AG04450 (cell line): ENCODE results near the gene ZP2. TPM values are rescaled to one million over a fixed set of nuclear protein-coding genes. Genes with fewer than 3 reads are reported as not detected.

Source experiments
- CTCF ChIA-PET: fragments of 300-600, 350-600 bp; formaldehyde crosslinking; extraction: SDS; loops from one replicate; lab custom pipeline; 2022; ENCODE audit warnings: antibody characterized with exemption, inconsistent platforms; lab: Charles Lee
- POLR2A ChIA-PET: fragments of 350-600 bp; formaldehyde crosslinking; extraction: SDS; loops from one replicate; lab custom pipeline; 2021; ENCODE audit warnings: antibody characterized with exemption, inconsistent platforms; lab: Yijun Ruan, JAX
- DNase-seq: peaks from one replicate; pipeline ENCODE4 v3.0.0-alpha.2; 2011; ENCODE audit warnings: low read depth, low spot score
- H3K27ac ChIP-seq: one replicate; pipeline ENCODE4 v1.5.1; 2012; ENCODE audit warnings: low read depth, low read length, control low read depth
- H3K27me3 ChIP-seq: one replicate; pipeline ENCODE4 v1.6.0; 2012; ENCODE audit warnings: low read length; ENCODE audit not compliant: control insufficient read depth, insufficient read depth
- H3K4me3 ChIP-seq: 2 replicates; pipeline ENCODE4 v1.5.1; 2011; ENCODE audit warnings: mild to moderate bottlenecking, low read depth, low read length, control low read depth
- H3K9me3 ChIP-seq: 2 replicates; pipeline ENCODE4 v1.5.1; 2012; ENCODE audit warnings: low read length; ENCODE audit not compliant: control insufficient read depth, insufficient read depth
- CTCF ChIP-seq: IDR thresholded peaks from 2 replicates; pipeline ENCODE4 v1.5.1; 2011; ENCODE audit warnings: low read depth, low read length, control low read depth, inconsistent platforms
- polyA plus RNA-seq: library from polyadenylated mRNA; depleted of rRNA; stranded (reverse); fragments of >200 nt; gene quantifications from 2 replicates; pipeline ENCODE4 v1.2.3, GENCODE V29; 2011

ZP2 gene
- polyA plus RNA-seq, 1 experiment = not detected

DNA sequence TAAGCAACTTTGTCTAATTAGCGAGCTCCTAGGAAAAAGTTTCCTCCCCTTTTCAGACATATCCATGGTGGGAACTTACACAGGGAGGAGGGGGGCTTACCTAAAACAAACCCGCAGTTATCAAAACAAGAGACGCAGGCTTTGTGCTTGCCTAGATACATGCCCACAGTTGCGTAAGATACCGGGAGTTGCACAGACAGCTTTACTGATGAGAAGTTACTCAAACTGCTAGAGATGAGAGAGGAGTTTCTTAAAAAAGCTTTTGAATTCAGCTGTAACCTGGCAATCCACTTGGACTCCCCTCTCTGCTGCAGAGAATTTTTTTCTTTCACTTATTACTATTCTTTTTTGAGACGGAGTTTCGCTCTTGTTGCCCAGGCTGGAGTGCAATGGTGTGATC lies 6.8 kb upstream of the ZP2 start:
- peaks cover 9% of the 10 kb centered on the region for H3K27me3 ChIP-seq
- no peak for DNase-seq
- H3K4me3 ChIP-seq = no peak overlapping the region
- no peak for TF ChIP-seq CTCF
- no peaks in the 10 kb centered on the region for H3K9me3 ChIP-seq
- no peak overlapping the region for H3K27ac ChIP-seq
- ChIA-PET POLR2A (no interaction called here), CTCF (no interaction called here)

GRCh38 chr16:21217121-21217520 lies 5.7 kb upstream of the ZP2 start:
- DNase-seq = no peak
- H3K9me3 ChIP-seq = no peaks in the 10 kb centered on the region
- H3K27me3 ChIP-seq = peaks cover 5% of the 10 kb centered on the region
- POLR2A ChIA-PET = no interaction called here
- H3K4me3 ChIP-seq = no peak overlapping the region
- CTCF ChIA-PET = no interaction called here
- no peak overlapping the region for H3K27ac ChIP-seq
- no peak for TF ChIP-seq CTCF

GRCh38 chr16:21214086-21214485 lies 2.7 kb upstream of the ZP2 start:
- no peak overlapping the region for H3K27ac ChIP-seq
- no peaks in the 10 kb centered on the region for H3K9me3 ChIP-seq
- POLR2A ChIA-PET = no interaction called here
- DNase-seq = no peak
- no peak for TF ChIP-seq CTCF
- H3K27me3 ChIP-seq = peaks cover 14% of the 10 kb centered on the region
- CTCF ChIA-PET = no interaction called here
- no peak overlapping the region for H3K4me3 ChIP-seq

DNA sequence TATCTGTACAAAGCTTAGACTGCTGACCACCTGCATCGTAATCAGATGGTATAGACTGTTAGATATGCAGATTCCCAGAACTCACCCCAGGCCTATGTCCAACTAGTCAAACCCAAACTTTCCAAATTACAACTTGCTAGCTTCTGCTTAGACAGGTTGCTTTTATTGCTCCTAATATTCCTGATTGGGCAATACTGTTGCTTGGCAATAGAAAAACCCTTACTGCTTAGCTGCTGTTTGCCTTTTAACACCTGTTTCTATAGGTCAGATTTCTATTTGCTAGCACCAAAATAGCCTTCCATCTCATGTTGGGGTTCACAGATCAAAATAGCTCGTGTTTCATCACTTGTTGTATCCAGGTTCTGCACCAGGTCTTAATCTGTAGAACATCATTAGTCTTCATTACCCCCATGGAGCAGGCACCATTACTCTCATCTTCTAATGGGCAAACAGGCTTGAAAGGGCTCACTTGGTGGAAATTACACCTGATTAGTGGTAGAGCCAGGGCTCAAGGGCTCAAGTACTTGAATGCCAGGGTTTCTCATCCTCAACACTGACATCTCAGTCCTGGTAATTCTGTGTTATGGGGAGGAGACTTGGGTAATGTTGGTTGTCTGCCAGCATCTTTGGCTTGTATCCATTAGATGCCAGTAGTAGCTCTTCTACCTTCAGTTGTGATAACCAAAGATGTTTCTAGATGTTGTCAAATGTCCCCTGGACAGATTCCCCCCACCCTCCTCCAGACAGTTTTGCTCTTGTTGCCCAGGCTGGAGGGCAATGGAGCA lies 2.7 kb downstream of the ZP2 start:
- peaks cover 32% of the 10 kb centered on the region for H3K27me3 ChIP-seq
- CTCF ChIA-PET = no interaction called here
- H3K9me3 ChIP-seq = no peaks in the 10 kb centered on the region
- POLR2A ChIA-PET = no interaction called here
- no peak for DNase-seq
- no peak overlapping the region for H3K4me3 ChIP-seq
- H3K27ac ChIP-seq = no peak overlapping the region
- TF ChIP-seq CTCF = no peak

- ChIA-PET POLR2A (no interaction called here), CTCF (no interaction called here)
- Histone ChIP-seq H3K27ac (no peak overlapping the region), H3K9me3 (no peaks in the 10 kb centered on the region), H3K4me3 (no peak overlapping the region), H3K27me3 (peaks cover 37% of the 10 kb centered on the region)
- no peak for DNase-seq
- TF ChIP-seq CTCF = no peak
These were observed 4.8 kb downstream of the ZP2 start for GRCh38 chr16:21206550-21206949.
